Measurements from ENCODE around the gene LGI4. TPM values are rescaled to one million over a fixed set of nuclear protein-coding genes. Genes with fewer than 3 reads are reported as not detected.

Gene LGI4
- total RNA-seq, 1 experiment from 2014 or later = not detected

DNA sequence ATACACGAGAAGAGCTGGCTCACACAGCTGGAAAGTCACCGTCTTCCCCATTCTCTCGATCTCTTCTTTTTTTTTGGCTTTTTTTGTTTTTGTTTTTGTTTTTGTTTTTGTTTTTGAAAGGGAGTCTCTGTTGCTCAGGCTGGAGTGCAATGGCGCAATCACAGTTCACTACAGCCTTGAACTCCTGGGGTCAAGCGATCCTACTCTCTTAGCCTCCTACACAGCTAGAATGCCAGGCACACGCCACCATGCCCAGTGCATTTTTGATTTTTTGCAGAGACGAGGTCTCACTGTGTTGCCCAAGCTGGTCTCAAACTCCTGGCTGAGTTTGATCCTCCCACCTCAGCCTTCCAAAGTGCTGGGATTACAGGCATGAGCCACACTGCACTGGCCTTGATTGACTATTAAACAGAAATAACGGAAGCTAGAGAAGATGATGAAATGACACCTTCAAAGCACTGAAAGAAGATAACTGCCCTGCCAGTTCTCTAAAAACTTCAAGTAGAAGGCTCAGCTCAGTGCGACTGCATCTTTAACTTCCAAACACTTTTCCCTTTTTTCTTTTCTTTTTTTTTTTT is 15.2 kb downstream of the LGI4 start:
- no peaks in the 10 kb centered on the region for H3K36me3 ChIP-seq
- H3K27me3 ChIP-seq = no peaks in the 10 kb centered on the region
- H3K9me3 ChIP-seq = no peaks in the 10 kb centered on the region
- DNase-seq = no peak
- no peak overlapping the region for H3K4me3 ChIP-seq

DNA sequence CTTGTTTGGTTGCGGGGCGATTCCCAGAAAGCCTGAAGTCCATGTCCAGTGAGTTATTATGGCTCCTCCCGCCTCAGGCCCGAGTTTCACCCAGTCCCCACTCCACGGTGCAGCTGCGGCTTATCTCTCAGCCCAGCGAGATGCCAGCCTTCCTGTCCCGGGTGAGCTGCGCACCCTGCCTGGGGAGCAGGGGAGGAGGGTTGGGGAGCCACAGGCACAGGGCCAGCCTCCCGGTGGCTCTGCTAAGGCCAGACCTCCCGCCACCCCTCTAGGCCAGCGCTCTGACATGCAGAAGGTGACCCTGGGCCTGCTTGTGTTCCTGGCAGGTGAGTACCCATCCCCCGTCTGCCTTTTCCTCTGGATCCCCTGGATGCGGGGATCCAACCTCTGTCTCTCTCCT is 15.8 kb downstream of the LGI4 start:
- no peak overlapping the region for H3K4me3 ChIP-seq

DNA sequence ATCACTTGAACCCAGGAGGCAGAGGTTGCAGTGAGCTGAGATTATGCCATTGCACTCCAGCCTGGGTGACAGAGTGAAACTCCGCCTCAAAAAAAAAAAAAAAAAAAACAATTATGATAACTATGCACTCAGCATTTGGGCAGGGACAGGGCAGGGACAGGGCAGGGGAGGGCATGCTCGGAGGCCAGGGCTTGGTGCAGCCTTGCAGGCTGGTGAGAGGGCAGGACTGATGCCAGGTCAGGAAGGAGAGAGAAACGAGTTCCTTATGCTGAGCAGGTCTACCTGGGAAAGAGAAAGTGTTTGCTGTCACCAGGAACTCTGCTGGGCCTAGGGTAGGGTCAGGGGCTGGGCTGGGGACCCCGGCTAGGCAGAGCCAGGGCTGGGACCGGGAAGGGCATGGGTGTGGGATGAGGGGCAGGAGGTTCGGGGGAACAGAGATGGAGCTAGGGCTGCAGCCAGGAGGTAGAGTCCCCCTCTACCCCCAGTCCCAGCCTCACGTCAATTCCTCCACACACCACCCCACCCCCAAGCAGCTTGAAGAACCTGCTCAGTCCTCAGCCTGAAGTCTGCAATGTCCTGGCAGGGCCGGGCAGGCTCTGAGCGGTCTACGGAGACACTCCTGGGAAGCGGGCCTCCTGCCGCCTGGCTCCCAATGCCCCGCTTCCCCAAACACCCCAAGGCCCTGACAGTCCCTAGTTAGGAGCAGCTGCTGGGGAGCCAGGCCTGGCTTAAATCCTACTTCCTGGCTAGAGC is 16.4 kb downstream of the LGI4 start:
- Histone ChIP-seq H3K36me3 (no peaks in the 10 kb centered on the region), H3K9me3 (no peaks in the 10 kb centered on the region), H3K27me3 (no peaks in the 10 kb centered on the region), H3K4me3 (no peak overlapping the region)
- no peak for DNase-seq

More for the DNA sequence above, 15.8 kb downstream of the LGI4 start:
- Histone ChIP-seq H3K9me3 (no peaks in the 10 kb centered on the region), H3K36me3 (no peaks in the 10 kb centered on the region), H3K27me3 (no peaks in the 10 kb centered on the region)
- DNase-seq = no peak

DNA sequence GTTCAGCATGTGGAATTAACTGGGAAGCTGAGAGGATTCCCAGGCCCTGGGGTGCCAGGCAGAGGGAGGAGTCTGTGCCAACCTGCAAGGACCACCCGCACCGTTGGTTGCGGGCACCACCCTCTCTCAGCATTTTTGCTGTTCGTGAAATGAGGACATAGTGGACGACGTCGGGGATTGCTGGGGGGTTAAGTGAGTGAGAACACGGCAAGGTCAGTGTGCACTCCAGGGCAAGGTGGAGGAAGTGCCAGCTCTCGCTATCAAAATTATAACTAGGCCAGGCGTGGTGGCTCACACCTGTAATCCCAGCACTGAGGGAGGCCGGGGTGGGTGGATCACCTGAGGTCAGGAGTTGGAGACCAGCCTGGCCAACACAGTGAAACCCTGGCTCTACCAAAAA is 17.1 kb downstream of the LGI4 start:
- H3K4me3 ChIP-seq = no peak overlapping the region
- no peaks in the 10 kb centered on the region for H3K36me3 ChIP-seq
- DNase-seq = no peak

GRCh38 chr19:35117116-35117515 is 17.7 kb downstream of the LGI4 start:
- Histone ChIP-seq H3K27me3 (no peaks in the 10 kb centered on the region), H3K4me3 (no peak overlapping the region), H3K36me3 (no peaks in the 10 kb centered on the region), H3K9me3 (no peaks in the 10 kb centered on the region)
- no peak for DNase-seq

More for the DNA sequence above, 17.1 kb downstream of the LGI4 start:
- no peaks in the 10 kb centered on the region for H3K9me3 ChIP-seq
- H3K27me3 ChIP-seq = no peaks in the 10 kb centered on the region

GRCh38 chr19:35116072-35116801 is 18.6 kb downstream of the LGI4 start:
- no peaks in the 10 kb centered on the region for H3K36me3 ChIP-seq
- no peak for DNase-seq
- no peaks in the 10 kb centered on the region for H3K27me3 ChIP-seq
- no peak overlapping the region for H3K4me3 ChIP-seq
- no peaks in the 10 kb centered on the region for H3K9me3 ChIP-seq

DNA sequence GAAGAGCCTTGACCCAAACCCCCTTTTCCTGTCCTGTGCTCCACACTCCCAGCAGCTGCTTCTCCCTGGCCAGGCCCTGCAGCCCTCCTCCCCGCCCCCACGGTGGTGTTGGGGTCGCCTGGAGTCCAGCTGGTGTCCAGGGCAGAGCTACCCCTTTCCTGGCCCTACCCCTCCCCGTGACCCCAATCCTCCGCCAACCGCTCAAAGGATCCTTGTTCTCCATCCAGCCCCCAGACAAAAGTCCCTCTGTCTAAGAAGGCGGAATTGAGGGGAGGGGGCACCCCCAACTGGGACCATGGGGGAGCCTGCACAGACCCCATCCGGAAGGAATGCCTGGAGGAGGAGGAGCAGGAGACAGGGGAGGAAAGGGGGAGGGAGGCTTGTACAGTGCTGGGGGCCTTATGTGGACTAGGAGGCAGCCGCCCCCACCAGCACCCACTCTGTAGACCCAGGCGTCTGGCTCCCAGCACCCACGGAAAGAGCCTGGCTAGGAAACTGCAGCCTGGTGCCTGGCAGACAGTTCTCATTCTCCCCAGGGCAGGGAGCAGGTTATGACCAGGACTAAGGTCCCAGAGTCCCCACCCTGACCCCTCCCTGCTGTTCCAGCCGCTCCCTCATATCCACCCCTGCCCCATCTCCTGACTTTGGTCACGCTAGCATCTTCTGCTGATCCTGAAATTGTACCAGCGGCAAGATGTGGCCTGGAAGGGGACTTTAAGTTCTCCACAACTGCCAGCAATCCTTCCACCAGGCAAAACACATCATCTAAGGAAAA is 19.5 kb downstream of the LGI4 start, which contains the start of gene FXYD3:
TSS of gene FXYD3 (plus strand) at position 647 of the 775 bp plus-strand sequence. CDS start 3,554 bp downstream, outside the sequence.
- H3K9me3 ChIP-seq = no peaks in the 10 kb centered on the region

GRCh38 chr19:35114353-35115176 is 20.3 kb downstream of the LGI4 start:
- Histone ChIP-seq H3K9me3 (no peaks in the 10 kb centered on the region), H3K36me3 (no peaks in the 10 kb centered on the region), H3K27me3 (no peaks in the 10 kb centered on the region), H3K4me3 (peak overlapping the region; percentile 25)
- peak; percentile 60 for DNase-seq

More for the DNA sequence above, 19.5 kb downstream of the LGI4 start, which contains the start of gene FXYD3:
- Histone ChIP-seq H3K36me3 (no peaks in the 10 kb centered on the region), H3K27me3 (no peaks in the 10 kb centered on the region), H3K4me3 (peak within 1 kb of the TSS; percentile 25)
- DNase-seq = no peak

DNA sequence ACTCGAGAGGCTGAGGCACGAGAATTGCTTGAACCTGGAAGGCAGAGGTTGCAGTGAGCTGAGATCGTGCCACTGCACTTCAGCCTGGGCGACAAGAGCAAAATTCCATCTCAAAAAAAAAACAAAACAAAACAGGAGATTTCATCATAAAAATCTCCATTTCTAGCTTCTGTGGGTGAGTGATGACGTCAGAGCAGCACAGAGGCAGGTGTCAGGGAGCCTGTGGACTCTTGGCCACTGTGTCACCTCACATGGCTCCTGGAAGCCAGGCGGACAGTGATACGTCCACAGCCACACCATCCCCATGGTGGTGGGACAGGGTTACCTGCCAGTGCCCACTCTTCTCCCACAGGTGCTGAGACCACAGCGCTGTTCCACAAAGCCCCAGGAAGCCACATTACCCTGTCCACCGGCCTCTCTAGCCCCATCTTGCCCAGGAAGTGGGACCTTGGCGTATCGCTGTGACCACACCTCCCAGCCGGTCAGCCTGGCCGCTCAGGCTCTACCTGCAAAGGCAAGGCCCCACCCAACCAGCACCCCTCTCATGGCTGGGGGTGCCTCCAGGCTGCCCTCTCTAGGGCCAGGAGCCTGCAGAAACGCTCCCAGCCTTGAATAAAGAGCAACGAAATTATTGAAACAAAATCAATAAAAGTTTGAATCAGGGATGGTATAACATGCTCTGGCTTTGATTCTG is 21.7 kb downstream of the LGI4 start:
- Histone ChIP-seq H3K9me3 (no peaks in the 10 kb centered on the region), H3K27me3 (no peaks in the 10 kb centered on the region), H3K36me3 (no peaks in the 10 kb centered on the region), H3K4me3 (no peak overlapping the region)
- DNase-seq = no peak

DNA sequence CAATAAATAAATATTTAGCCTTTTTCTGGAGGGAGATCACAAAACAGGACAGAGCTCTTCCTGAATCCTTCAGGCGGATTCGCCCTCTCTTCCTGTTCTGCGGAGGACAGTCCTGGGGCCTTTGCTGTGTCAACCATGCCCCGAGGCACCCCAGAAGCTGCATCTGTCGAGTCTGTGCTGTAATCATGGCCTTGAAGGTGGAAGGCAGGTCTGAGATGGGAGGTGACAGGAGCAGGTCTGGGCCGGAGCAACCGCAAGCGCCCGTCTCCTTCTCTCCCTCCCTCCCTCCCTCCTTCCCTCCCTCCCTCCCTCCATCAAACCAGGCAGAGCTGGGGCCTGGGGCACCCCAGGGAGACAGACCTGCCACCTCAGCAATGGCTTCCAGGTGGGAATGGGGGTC is 23.9 kb downstream of the LGI4 start:
- no peak for DNase-seq
- no peaks in the 10 kb centered on the region for H3K36me3 ChIP-seq
- H3K4me3 ChIP-seq = no peak overlapping the region
- no peaks in the 10 kb centered on the region for H3K27me3 ChIP-seq
- H3K9me3 ChIP-seq = no peaks in the 10 kb centered on the region

GRCh38 chr19:35109395-35110112 is 25.3 kb downstream of the LGI4 start:
- no peak overlapping the region for H3K4me3 ChIP-seq
- H3K27me3 ChIP-seq = no peaks in the 10 kb centered on the region
- DNase-seq = peak; percentile 98
- H3K9me3 ChIP-seq = no peaks in the 10 kb centered on the region
- H3K36me3 ChIP-seq = no peaks in the 10 kb centered on the region

- Histone ChIP-seq H3K36me3 (no peaks in the 10 kb centered on the region), H3K9me3 (no peaks in the 10 kb centered on the region), H3K27me3 (no peaks in the 10 kb centered on the region), H3K4me3 (no peak overlapping the region)
- DNase-seq = no peak
Observed at GRCh38 chr19:35108730-35109129, 26.1 kb downstream of the LGI4 start.

GRCh38 chr19:35107545-35107944 is 27.3 kb downstream of the LGI4 start:
- H3K27me3 ChIP-seq = no peaks in the 10 kb centered on the region
- H3K9me3 ChIP-seq = no peaks in the 10 kb centered on the region
- DNase-seq = peak; percentile 74
- H3K36me3 ChIP-seq = no peaks in the 10 kb centered on the region
- H3K4me3 ChIP-seq = no peak overlapping the region

GRCh38 chr19:35106898-35107541 is 27.8 kb downstream of the LGI4 start:
- H3K4me3 ChIP-seq = no peak overlapping the region
- H3K36me3 ChIP-seq = no peaks in the 10 kb centered on the region
- H3K27me3 ChIP-seq = no peaks in the 10 kb centered on the region
- H3K9me3 ChIP-seq = no peaks in the 10 kb centered on the region
- no peak for DNase-seq

DNA sequence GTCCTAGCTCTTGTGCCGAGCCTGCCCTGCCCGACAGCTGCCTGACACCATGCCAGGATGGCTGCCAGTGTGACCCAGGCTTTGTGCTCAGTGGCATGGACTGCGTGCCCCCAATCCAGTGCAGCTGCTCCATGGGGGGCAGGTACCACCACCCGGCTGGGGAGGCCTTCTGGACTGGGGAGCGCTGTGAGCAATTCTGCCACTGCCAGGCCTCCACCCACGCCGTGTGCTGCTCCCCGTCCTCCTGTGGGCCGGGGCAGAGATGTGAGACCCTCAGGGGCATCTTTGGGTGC is 28.6 kb downstream of the LGI4 start:
- H3K4me3 ChIP-seq = no peak overlapping the region
- no peaks in the 10 kb centered on the region for H3K36me3 ChIP-seq
- no peaks in the 10 kb centered on the region for H3K9me3 ChIP-seq
- no peak for DNase-seq
- H3K27me3 ChIP-seq = no peaks in the 10 kb centered on the region
